HUES6 (cell line): ENCODE data around the gene GATA1.

Experiments
- H3K27ac ChIP-seq: 2 replicates; pipeline ENCODE4 v1.7.0; 2013; ENCODE audit warnings: low read depth, mild to moderate bottlenecking, low read length, inconsistent platforms
- H3K27me3 ChIP-seq: 2 replicates; pipeline ENCODE4 v1.6.1; 2013; ENCODE audit warnings: low read length; ENCODE audit not compliant: control insufficient read depth, insufficient read depth
- H3K36me3 ChIP-seq: 2 replicates; pipeline ENCODE4 v1.6.1; 2013; ENCODE audit warnings: low read length; ENCODE audit not compliant: control insufficient read depth, insufficient read depth
- H3K4me1 ChIP-seq: 2 replicates; pipeline ENCODE4 v1.6.1; 2013; ENCODE audit warnings: low read length; ENCODE audit not compliant: control insufficient read depth, insufficient read depth
- H3K4me3 ChIP-seq: 2 replicates; pipeline ENCODE4 v1.5.1; 2013; ENCODE audit warnings: low read depth, low read length
- H3K9ac ChIP-seq: one replicate; pipeline ENCODE4 v1.6.1; 2013; ENCODE audit warnings: mild to moderate bottlenecking, low read length
- H3K9me3 ChIP-seq: 2 replicates; pipeline ENCODE4 v1.6.1; 2013; ENCODE audit warnings: low read depth, low read length; ENCODE audit not compliant: control insufficient read depth, insufficient read depth

GATA1 gene

GRCh38 chrX:48786341-48786800 is at the start of gene GATA1:
GATA1 (plus strand) TSS chrX:48786590; CDS start chrX:48791110, 4,520 bp downstream.
- Histone ChIP-seq H3K27me3 (peaks cover 7% of the 10 kb centered on the region), H3K4me1 (no peaks in the 10 kb centered on the region), H3K27ac (no peak within 1 kb of the TSS), H3K36me3 (no peaks in the 10 kb centered on the region), H3K9ac (no peak within 1 kb of the TSS), H3K4me3 (no peak within 1 kb of the TSS), H3K9me3 (peaks cover 3% of the 10 kb centered on the region; the same call in 1 of the 2 replicates)

GRCh38 chrX:48736878-48737212 is 49.5 kb upstream of the GATA1 start:
- Histone ChIP-seq H3K4me1 (peaks cover 3% of the 10 kb centered on the region; the same call in 1 of the 2 replicates), H3K9ac (no peak overlapping the region), H3K27ac (no peak overlapping the region), H3K4me3 (peak overlapping the region; percentile 40), H3K27me3 (no peaks in the 10 kb centered on the region), H3K9me3 (peaks cover 6% of the 10 kb centered on the region; the same call in 1 of the 2 replicates), H3K36me3 (no peaks in the 10 kb centered on the region)

GRCh38 chrX:48737213-48737938 is 49.0 kb upstream of the GATA1 start:
- H3K27ac ChIP-seq: peak overlapping the region; percentile 33; the same call in 1 of the 2 replicates
- H3K4me3 ChIP-seq: peak overlapping the region; percentile 88
- no peaks in the 10 kb centered on the region for H3K27me3 ChIP-seq
- peaks cover 3% of the 10 kb centered on the region; the same call in 1 of the 2 replicates for H3K4me1 ChIP-seq
- peak overlapping the region; percentile 85 for H3K9ac ChIP-seq
- no peaks in the 10 kb centered on the region for H3K36me3 ChIP-seq
- peaks cover 9% of the 10 kb centered on the region; the same call in 1 of the 2 replicates for H3K9me3 ChIP-seq

GRCh38 chrX:48737940-48738339 is 48.5 kb upstream of the GATA1 start:
- Histone ChIP-seq H3K36me3 (no peaks in the 10 kb centered on the region), H3K9ac (peak overlapping the region; percentile 85), H3K9me3 (peaks cover 9% of the 10 kb centered on the region; the same call in 1 of the 2 replicates), H3K27ac (peak overlapping the region; percentile 33; the same call in 1 of the 2 replicates), H3K4me3 (peak overlapping the region; percentile 88), H3K4me1 (peaks cover 3% of the 10 kb centered on the region; the same call in 1 of the 2 replicates), H3K27me3 (no peaks in the 10 kb centered on the region)

GRCh38 chrX:48741834-48742233 is 44.6 kb upstream of the GATA1 start:
- Histone ChIP-seq H3K4me3 (no peak overlapping the region), H3K4me1 (peaks cover 3% of the 10 kb centered on the region; the same call in 1 of the 2 replicates), H3K9me3 (peaks cover 13% of the 10 kb centered on the region; the same call in 1 of the 2 replicates), H3K9ac (no peak overlapping the region), H3K27me3 (no peaks in the 10 kb centered on the region), H3K36me3 (no peaks in the 10 kb centered on the region), H3K27ac (no peak overlapping the region)

GRCh38 chrX:48745222-48745621 is 41.2 kb upstream of the GATA1 start:
- no peak overlapping the region for H3K4me3 ChIP-seq
- H3K9me3 ChIP-seq: peaks cover 10% of the 10 kb centered on the region; the same call in 1 of the 2 replicates
- H3K27me3 ChIP-seq: no peaks in the 10 kb centered on the region
- no peaks in the 10 kb centered on the region for H3K4me1 ChIP-seq
- no peak overlapping the region for H3K27ac ChIP-seq
- H3K9ac ChIP-seq: no peak overlapping the region
- no peaks in the 10 kb centered on the region for H3K36me3 ChIP-seq

- H3K4me1 ChIP-seq: no peaks in the 10 kb centered on the region
- no peak overlapping the region for H3K27ac ChIP-seq
- H3K4me3 ChIP-seq: no peak overlapping the region
- peaks cover 8% of the 10 kb centered on the region; the same call in 1 of the 2 replicates for H3K9me3 ChIP-seq
- no peaks in the 10 kb centered on the region for H3K36me3 ChIP-seq
- H3K9ac ChIP-seq: no peak overlapping the region
- H3K27me3 ChIP-seq: no peaks in the 10 kb centered on the region
Measured at GRCh38 chrX:48747415-48748016, 38.9 kb upstream of the GATA1 start.

- no peaks in the 10 kb centered on the region for H3K27me3 ChIP-seq
- peaks cover 13% of the 10 kb centered on the region; the same call in 1 of the 2 replicates for H3K9me3 ChIP-seq
- no peak overlapping the region for H3K27ac ChIP-seq
- no peaks in the 10 kb centered on the region for H3K4me1 ChIP-seq
- H3K36me3 ChIP-seq: no peaks in the 10 kb centered on the region
- H3K9ac ChIP-seq: no peak overlapping the region
- no peak overlapping the region for H3K4me3 ChIP-seq
Measured at GRCh38 chrX:48749182-48749581, 37.2 kb upstream of the GATA1 start.

- no peak overlapping the region for H3K9ac ChIP-seq
- no peak overlapping the region for H3K4me3 ChIP-seq
- peaks cover 15% of the 10 kb centered on the region; the same call in 1 of the 2 replicates for H3K9me3 ChIP-seq
- H3K27me3 ChIP-seq: no peaks in the 10 kb centered on the region
- H3K36me3 ChIP-seq: no peaks in the 10 kb centered on the region
- no peak overlapping the region for H3K27ac ChIP-seq
- no peaks in the 10 kb centered on the region for H3K4me1 ChIP-seq
Measured at GRCh38 chrX:48751343-48751742, 35.0 kb upstream of the GATA1 start.

GRCh38 chrX:48752498-48752897 is 33.9 kb upstream of the GATA1 start:
- no peaks in the 10 kb centered on the region for H3K36me3 ChIP-seq
- H3K9me3 ChIP-seq: peaks cover 15% of the 10 kb centered on the region; the same call in 1 of the 2 replicates
- no peaks in the 10 kb centered on the region for H3K27me3 ChIP-seq
- H3K4me3 ChIP-seq: no peak overlapping the region
- no peak overlapping the region for H3K27ac ChIP-seq
- H3K9ac ChIP-seq: no peak overlapping the region
- H3K4me1 ChIP-seq: no peaks in the 10 kb centered on the region

- Histone ChIP-seq H3K4me3 (no peak overlapping the region), H3K27me3 (no peaks in the 10 kb centered on the region), H3K9me3 (peaks cover 15% of the 10 kb centered on the region; the same call in 1 of the 2 replicates), H3K36me3 (no peaks in the 10 kb centered on the region), H3K4me1 (no peaks in the 10 kb centered on the region), H3K9ac (no peak overlapping the region), H3K27ac (no peak overlapping the region)
Measured at GRCh38 chrX:48753708-48754228, 32.6 kb upstream of the GATA1 start.
